Measurements from ENCODE around the gene TFEB. TPM values are rescaled to one million over a fixed set of nuclear protein-coding genes. Genes with fewer than 3 reads are reported as not detected.

TFEB gene
- total and polyA plus RNA-seq, 2 of the 8 experiments (the other 6 are each of a cell fraction or from before 2014, with no cell fraction given): 2.3 to 6.7 TPM

DNA sequence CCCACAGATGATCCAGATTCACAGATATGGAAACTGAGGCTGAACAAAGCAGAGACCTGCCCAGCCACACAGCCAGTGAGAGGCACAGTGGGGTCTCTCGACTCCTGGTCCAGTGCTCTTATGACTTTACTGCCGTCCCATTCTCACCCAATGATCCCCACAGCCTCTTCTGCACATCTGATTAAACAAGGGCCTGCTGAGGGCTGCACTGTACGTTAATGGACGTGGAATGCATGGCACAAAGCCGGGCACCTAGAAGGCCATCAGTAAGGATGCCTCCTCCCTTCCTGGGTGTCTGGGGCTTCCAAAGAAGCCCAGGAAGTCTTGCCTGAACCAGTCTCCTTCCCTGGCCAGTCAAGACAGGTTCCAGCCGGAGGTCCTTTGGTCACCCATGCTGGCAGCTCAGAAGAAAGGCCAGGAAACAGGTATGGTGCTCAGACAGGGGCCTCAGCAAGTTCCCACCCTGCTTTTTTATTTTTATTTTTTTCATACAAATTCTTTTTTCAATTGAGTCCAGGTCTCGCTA, 3.8 kb downstream of the TFEB start (continued):
- TF ChIP-seq TCF12 (IDR thresholded peaks at IDR 0.05; ENCODE audit: low read depth, low read length) (no peak), TEAD4 (IDR thresholded peaks at IDR 0.05; ENCODE audit: low read depth, low read length) (no peak), SIX5 (IDR thresholded peaks at IDR 0.05; ENCODE audit: low read depth, low read length) (no peak)
- TF ChIP-seq, protein P1, sequence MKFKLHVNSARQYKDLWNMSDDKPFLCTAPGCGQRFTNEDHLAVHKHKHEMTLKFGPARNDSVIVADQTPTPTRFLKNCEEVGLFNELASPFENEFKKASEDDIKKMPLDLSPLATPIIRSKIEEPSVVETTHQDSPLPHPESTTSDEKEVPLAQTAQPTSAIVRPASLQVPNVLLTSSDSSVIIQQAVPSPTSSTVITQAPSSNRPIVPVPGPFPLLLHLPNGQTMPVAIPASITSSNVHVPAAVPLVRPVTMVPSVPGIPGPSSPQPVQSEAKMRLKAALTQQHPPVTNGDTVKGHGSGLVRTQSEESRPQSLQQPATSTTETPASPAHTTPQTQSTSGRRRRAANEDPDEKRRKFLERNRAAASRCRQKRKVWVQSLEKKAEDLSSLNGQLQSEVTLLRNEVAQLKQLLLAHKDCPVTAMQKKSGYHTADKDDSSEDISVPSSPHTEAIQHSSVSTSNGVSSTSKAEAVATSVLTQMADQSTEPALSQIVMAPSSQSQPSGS (IDR thresholded peaks at IDR 0.05; ENCODE audit: low read length): no peak
- TF ChIP-seq, protein P2, sequence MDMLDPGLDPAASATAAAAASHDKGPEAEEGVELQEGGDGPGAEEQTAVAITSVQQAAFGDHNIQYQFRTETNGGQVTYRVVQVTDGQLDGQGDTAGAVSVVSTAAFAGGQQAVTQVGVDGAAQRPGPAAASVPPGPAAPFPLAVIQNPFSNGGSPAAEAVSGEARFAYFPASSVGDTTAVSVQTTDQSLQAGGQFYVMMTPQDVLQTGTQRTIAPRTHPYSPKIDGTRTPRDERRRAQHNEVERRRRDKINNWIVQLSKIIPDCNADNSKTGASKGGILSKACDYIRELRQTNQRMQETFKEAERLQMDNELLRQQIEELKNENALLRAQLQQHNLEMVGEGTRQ (IDR thresholded peaks at IDR 0.05; ENCODE audit: low read length): no peak
